ENCODE results near the gene BAHD1.

BAHD1 gene

DNA sequence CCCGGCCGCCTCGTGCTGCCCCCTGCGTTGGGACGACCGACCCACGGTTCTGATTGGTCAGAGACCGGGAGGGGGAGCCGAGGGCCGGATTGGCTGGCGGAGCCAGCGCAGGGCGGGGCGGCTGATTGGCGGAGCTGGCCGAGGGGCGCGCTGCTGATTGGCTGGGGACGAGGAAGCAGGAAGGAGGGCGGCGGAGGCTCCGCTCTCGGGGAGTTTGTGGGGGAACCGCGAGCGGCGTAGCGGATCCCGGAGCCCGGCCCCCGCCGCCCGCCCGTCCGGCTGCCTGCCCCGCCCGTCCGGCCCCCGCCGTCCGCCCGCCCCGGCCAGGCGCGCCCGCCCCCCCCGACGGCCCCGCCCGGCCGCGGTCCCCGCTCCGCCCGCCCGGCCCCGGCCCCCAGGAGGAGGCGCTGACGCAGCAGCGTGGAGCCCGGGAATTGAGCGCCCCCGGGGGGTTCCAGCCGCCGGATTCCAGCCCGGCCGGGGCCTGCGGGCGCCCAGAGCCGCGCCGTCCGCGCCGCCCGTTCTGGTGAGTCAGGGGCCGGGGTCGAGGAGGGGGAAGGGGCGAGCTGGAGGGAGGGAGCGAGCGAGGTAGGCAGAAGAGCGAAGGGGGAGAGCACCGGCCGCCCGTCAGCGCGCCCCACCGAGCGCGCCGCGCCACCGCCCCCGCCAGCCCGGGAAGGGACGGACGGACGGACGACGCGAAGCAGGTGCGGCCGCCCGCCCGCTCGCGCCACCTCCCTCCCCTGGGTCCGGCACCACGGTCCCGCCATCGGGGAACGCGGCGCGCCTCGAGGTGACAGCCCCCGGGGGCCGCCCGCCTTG lies at the start of gene BAHD1:
Gene BAHD1 (plus strand): TSS at position 211 of the 822 bp plus-strand sequence. CDS start 17,512 bp downstream, outside the sequence.
- peak; percentile 94 to 95 for DNase-seq

DNA sequence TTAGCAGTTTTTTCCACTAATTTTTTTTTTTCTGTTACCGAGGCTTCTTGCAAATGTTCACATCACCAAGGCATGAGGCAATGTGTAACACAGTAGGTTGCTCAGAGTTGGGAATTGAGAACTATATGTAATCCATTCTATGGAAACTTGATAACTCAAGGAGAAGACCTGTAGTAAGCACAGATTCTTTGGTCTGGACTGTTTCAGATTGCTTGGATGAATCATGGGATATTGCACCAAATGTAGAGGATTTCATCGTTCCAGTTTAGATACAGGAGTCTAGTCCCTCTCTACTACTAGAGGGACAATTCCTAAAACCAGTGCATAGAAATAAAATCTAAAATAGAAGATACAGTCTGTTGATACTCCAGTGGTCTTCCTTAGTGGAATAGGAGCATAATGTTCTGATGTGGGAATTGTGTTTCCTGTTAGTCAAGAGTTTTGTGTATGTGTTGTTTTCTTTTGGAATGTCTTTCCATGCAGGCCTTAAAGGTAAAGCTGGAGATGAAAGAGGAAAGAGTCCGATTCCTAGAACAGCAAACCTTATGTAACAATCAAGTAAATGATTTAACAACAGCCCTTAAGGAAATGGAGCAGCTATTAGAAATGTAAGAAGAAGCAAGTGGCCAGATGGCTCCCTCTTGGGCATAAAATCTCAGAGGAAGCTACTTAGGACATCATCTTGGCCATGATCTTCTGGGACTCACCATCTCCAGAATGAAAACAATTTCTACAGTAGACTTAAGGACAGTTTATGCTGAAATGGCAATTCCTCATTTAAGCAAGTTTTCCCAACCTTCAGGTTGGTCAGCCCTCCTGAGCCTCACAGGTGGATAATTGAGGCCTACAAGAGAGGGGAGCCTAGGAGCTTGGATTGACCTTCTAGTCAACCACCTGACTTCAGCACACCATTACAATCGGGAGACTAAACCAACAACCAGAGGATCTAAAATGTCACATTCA lies 47.5 kb upstream of the BAHD1 start:
- no peak for DNase-seq

DNA sequence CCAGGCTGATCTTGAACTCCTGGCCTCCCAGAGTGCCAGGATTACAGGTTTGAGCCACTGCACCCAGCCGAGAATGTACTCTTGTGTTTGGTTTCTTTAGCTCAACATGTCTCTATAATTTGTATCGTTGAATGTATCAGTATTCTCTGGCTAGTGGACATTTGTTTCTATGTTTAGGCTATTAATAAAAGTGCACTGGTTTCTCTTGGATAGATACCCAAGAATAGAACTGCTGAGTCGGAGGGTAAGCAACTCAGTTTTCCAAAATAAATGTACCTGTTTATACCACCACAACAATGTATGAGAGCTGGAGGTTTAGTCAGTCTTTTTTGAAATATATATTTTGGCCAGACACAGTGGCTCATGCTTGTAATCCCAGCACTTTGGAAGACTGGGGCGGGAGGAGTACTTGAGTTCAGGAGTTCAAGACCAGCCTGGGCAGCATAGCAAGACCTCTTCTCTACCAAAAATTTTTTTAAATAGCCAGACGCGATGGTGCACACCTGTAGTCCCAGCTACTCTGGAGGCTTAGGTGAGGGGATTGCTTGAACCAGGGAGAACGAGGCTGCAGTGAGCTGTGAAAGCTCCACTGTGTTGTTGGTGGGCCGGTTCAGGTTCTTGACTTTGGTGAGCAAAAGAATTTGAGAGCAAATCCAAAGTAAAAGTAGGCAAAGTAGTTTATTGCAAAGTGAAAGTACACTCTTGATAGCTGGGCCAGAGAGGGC lies 42.9 kb upstream of the BAHD1 start:
- DNase-seq = no peak

DNA sequence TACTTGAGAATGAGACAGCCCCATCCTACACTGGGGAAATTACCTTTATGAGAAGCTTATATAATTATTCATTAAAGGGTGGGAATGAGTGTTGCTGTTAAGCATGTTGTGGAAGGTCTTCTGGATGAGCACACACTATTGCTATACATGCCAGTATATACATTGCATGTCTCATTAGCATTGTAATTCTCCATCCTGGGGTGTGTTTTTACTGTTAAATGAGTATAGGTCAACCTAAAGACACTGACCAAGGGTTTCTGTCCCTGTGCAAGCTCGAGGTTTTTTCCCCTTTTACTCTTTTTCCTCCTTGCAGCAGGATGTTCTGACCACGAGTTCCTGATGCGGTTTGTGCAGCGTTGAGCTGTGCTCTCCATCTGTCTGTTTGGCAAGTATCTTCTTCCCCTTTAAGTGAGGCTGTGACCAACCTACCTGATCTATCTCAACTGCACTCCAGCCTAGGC lies 42.3 kb upstream of the BAHD1 start:
- DNase-seq = no peak

DNA sequence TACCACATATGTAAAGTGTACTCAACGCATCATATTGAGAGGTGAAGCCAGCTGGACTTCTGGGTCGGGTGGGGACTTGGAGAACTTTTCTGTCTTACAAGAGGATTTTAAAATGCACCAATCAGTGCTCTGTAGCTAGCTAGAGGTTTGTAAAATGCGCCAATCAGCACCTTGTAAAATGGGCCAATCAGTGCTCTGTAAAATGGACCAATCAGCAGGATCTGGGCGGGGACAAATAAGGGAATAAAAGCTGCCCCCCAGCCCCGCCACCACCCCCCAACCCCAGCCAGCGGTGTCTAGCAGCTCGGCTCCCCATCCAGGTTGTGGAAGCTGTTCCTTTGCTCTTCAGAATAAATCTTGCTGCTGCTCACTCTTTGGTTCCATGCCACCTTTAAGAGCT lies 41.4 kb upstream of the BAHD1 start:
- no peak for DNase-seq

DNA sequence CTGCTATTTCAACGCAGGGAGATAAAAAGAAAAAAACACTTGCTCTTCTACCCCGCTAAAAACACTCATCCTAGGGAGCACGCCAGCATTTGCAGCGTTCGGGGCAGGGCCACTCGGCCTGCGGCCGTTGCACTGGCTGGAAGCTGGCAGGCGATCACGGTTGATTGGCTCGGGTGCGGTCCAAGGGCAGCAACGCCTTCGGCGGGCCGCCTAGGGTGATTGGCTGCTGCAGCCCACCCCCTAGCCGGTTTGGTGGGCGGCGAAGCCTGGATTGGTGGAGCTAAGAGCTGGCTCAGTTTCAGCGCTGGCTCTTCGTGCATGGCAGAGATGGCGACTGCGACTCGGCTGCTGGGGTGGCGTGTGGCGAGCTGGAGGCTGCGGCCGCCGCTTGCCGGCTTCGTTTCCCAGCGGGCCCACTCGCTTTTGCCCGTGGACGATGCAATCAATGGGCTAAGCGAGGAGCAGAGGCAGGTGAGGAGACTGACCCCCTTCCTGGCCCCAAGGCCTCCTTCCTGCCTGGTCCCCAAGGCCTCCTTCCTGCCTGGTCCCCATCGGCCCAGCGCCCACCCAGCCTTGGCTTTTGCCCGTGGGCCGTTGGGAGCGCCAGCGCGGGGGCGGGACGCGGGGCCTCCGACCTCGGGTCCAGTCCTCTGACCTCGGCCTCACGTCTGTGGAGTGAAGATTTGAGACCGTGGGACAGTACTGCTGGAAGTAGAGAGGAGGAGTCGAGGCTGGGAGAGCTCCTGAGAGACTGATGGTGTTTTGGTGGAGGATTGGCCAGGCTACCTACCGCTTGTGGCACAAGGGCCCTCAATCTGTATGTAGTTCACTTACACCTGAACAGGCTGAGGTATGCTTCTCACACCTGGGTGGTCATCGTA lies 35.0 kb upstream of the BAHD1 start, which contains the start of gene IVD:
Gene IVD (plus strand): TSS at position 295 of the 881 bp plus-strand sequence. CDS start 33 bp downstream, at position 328.
- peak; percentile 72 to 78 for DNase-seq

DNA sequence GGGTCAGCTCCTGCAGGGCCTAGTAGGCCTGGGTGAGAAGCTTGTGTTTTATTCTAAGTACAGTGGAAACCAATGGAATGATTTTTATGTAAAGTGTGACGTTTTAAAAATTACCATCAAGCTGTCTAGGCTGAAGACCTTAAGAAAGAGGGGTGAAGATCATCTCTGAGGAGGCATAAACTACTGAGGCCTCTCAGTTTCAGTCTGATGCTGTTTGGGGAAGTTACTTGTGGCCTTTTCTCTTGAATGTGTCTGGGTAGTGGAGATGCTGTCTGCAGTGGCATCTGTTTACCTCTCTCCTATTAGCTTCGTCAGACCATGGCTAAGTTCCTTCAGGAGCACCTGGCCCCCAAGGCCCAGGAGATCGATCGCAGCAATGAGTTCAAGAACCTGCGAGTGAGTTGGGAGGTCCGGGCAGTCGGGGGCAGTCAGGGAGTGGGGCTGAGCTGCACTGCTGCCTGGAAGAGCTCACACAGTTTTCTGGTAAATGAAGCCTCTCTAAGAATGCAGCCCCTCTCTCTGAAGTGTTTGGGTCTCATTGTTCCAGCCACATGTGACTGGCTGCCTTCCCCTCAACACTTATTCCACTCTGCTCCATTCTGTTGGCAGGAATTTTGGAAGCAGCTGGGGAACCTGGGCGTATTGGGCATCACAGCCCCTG lies 33.3 kb upstream of the BAHD1 start:
- no peak for DNase-seq

DNA sequence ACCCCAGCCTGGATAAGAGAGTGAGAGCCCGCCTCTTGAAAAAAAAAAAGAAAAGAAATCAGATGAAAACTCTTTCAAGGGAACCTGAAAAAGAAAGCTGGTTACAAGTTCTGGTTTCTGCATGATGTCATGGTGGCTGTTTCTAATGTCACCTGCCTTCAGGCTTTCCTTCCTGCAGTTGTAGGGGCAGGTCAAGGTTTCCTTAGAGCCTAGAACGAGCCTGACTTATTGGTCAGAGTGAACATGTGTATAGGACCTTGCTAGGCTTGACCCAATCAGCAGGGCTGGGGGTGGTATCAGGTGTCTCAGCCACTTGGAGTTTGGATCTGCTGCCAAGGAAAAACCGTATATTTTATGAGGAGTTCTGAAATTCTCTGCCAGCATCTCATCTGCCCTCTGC lies 31.4 kb upstream of the BAHD1 start:
- no peak for DNase-seq

DNA sequence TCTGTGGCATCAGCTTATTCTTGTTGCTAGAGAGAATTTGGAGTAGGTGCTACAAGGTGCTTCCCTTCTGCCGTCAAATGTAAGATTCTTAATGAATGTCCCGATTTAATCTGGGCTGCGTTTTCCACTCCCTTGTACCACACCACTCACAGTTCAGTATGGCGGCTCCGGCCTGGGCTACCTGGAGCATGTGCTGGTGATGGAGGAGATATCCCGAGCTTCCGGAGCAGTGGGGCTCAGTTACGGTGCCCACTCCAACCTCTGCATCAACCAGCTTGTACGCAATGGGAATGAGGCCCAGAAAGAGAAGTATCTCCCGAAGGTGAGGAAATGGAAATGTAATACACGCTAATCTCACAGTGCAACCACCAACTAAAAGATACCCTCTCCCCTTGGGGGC lies 30.3 kb upstream of the BAHD1 start:
- DNase-seq = no peak

DNA sequence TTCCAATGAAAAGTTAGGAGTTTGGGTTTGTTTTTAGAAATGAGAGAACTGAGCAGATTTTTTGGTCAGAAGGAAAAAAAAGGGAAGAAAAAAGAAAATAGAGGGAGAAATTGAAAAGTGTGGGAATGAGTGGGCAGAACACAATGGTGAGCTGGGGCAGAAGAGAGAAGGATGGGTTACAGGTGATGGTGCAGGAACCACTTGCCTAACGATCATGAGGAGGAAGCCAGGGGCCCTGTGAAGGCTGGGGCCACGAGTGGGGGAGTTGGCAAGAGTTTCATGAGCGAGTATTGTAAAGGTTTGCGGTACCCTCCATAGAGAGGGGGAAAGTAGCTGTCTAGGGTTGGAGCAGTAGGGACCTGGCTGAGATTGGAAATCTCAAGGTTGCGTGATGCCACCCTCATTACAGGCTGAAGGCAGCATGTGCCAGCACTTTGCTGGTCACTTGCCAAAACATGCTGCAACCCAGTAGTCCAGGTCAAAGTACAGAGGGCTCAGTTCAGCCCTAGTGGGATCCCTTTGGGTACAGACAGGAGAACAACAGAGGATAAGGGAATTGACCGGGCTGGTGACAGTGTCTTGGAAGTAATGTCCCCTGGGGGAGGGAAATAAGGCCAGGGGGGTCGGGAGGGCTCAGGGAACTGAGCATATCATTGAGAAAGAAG lies 28.5 kb upstream of the BAHD1 start:
- no peak for DNase-seq

DNA sequence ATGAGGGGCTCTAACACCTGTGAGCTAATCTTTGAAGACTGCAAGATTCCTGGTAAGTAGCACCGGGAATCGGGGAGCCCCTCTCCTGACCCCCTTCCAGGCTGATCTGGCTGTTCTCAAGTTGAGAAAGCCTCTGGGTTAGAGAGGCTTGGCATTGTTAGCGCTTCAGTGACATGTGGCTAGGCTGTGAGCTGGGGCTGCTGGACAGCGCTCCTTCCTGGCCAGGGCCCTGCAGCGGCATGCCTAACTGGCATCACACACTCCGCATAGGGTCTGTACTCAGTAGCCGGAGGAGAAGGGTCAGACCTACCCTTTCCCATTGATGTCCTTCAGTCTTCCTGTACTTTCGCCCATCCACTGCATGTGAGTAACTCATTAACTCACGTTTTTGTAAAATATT lies 27.7 kb upstream of the BAHD1 start:
- no peak for DNase-seq

DNA sequence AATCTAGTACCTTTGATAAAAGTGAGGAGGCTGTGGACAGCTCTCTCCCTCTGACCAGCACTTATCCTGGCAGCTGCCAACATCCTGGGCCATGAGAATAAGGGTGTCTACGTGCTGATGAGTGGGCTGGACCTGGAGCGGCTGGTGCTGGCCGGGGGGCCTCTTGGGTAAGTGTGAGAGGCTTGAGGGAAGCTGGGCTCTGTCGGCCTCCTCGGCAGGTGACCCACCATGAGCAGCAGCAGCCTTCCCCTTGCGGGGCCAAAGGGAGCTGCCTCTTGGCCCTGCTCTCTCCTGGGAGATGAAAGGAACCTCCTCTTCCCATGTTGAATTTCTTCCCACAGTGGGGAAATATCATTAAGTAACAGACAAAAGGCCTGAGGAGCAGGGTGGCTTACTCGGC lies 25.9 kb upstream of the BAHD1 start:
- DNase-seq = no peak

DNA sequence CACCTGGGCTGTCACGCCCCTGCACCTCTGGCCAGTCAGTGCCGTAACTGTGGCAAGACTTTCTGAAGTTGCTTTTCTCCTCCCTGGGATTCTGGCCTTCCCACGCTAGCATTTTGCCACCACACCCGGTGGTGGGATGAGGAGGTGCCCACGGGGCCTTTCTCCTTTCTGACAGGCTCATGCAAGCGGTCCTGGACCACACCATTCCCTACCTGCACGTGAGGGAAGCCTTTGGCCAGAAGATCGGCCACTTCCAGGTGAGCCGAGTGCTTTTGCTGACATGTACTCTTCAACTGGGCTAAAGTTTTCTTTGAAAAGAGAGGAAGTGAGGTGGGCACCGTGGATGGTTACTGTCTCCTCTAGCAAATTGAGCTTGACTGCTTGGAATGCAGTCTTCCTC lies 25.5 kb upstream of the BAHD1 start:
- no peak for DNase-seq

DNA sequence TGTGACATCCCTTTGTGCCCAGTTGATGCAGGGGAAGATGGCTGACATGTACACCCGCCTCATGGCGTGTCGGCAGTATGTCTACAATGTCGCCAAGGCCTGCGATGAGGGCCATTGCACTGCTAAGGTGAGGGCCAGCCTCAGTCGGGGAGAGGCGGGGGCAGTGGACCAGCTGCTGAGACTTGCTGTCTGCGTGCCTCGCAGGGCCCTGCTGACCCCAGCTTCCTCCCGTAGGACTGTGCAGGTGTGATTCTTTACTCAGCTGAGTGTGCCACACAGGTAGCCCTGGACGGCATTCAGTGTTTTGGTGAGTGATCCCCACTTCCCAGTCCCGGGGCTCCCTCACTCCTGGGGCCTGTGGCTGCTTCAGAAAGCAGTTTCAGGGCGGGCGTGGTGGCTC lies 24.7 kb upstream of the BAHD1 start:
- no peak for DNase-seq

DNA sequence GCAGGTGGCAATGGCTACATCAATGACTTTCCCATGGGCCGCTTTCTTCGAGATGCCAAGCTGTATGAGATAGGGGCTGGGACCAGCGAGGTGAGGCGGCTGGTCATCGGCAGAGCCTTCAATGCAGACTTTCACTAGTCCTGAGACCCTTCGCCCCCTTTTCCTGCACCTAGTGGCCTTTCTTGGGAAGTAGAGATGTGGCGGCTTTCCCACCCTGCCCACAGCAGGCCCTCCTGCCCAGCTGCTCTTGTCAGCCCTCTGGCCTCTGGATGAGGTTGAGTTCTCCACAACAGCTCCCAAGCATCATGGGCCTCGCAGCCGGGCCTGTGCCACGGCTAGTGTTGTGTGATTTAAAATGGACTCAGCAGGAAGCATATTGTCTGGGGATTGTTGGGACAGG lies 22.6 kb upstream of the BAHD1 start:
- no peak for DNase-seq

DNA sequence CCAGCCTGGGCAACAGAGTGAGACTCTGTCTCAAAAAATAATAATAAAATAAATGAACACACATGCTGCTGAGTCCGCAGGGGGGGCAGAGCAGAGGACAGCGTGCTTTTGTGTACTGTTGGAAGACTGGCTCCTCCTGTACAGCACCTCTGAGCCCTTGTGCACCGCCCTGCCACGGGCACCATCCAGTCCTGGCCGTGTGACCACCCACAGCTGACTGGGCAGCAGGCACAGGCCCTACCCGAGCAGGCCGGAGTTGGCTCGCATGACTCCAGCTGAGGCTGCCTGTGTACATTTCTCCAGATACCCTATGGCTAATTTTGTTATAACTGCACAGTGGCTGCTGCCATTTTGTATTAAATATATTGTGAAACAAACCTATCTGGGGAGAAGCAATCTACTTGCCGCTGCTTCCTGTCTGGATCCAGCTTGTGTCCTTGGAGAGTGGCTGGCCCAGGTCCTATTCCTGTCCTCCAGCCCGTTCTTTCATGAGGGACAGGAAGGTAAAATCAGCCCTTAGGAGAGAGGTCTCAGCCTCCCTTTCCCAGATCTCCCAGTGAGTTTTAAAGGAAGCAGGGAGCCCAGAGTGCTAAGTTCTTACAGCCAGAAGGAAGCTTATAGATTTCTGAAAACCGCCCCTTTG lies 20.6 kb upstream of the BAHD1 start:
- no peak for DNase-seq

DNA sequence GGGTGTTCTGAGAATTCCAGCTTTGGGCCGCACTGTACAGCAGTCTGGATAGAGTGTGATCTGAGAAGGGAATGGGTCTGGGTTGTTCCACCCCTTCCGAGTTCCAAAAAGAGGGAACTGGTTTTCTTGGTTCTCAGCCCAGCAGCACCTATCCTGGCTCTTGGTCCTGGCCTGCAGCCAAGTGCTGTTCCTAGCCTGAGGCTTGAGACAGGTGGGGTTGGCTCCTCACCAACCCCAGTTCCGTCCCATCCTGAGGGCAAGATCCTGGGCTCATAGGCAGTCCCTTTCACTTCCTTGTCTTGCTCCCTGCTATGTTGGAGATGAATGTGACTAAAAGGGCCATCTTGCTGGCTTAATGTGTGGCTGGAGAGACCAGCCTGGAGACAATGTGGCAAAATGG lies 20.0 kb upstream of the BAHD1 start:
- no peak for DNase-seq

DNA sequence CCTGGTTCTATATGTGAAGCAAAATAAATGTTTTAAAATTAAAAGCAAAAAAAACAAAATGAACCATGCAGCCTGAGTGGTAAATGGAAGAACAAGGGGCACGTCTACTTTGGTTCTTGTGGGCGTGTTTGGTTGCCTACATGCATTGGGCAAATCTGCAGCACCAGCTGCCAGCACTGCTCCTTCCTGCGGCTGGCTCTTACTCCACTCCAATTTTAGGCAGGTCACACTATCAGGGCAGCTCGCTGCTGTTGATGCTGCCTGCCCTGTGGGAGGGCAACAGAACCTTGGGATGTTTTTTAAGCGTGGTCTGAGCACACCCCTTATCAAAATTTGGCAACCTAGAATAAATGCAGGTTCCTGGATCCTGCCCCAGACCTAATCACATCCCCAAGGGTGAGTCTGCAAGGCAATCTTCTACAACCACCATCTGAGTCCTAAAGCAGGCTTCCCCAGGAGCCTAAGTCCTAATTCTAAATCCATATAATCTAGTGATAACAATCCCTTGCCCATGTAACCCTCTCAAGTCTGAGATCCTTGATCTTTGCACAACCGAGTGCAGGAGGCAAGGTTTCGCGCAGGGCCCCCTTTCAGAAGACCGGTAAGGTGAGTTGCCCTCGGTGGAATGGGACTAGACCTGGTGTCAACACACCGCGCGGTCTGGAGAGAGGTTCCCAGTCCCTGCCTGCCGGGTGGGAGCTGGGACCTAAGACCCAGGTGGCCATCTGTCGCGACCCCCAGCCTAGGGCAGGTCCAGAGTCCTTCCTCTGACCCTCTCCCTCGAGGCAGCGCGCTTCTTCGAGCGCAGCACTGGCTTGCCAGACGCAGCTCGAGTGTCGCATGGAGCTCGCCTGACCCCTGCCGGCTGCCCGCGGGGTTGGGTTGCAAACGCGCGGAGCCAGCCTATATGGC lies 19.3 kb upstream of the BAHD1 start:
- peak; percentile 75 to 81 for DNase-seq

DNA sequence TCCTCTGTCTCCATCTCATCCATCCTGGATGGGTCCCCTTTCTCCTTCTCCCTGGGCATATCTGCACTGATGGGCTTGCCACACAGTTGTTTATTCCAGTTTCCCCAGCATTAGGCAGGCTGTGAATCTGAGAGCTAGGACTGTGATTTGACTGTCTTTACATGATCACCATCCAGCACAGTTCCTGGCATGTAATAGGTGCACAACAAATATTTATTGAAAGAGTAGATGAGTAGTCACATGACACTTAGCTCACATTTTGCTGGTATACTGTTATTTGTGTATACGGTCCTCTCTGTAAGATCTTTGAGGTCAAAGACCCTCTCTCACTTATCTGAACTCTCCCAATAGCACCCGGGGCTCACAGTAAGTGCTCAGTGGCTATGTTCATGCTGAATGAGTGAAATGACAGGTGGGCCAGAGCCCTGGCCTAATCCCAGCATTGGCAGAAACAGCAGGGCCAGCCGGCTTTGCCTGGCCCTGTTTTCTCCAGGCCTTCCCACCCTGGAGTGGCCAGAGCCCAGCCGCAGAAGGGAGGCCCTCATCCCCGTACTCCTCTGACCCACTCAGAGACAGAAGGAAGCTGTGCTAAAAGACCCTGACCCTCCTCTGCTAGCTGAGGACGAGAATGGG lies 16.2 kb upstream of the BAHD1 start:
- no peak for DNase-seq
